Stimulated activated CD4-positive, alpha-beta T cell treated with anti-CD3 and anti-CD28 coated beads, Interleukin-4, amount 100 ng/mL, for 1 hour (primary cell): ENCODE data around the gene LRRC8B.
"Not testable (repeated sequence)": the region's sequence is repeated elsewhere in the genome, so short reads cannot be mapped to it uniquely, and the experiment has no call there.

ENCODE experiments used
- DNase-seq: peaks from one replicate; pipeline ENCODE4 v3.0.0-alpha.2; 2020

Gene LRRC8B

GRCh38 chr1:89524369-89525168 is at the start of gene LRRC8B:
Gene LRRC8B (plus strand): TSS chr1:89524829. CDS start chr1:89582651, 57,822 bp downstream.
- peak; percentile 90 for DNase-seq

GRCh38 chr1:89475269-89475668 is 49.4 kb upstream of the LRRC8B start:
- DNase-seq, result no peak

GRCh38 chr1:89476072-89476471 is 48.6 kb upstream of the LRRC8B start:
- DNase-seq, result no peak

- DNase-seq, result peak; percentile 71
These were observed 41.4 kb upstream of the LRRC8B start for GRCh38 chr1:89483010-89483756.

- DNase-seq, result no peak
These were observed 40.9 kb upstream of the LRRC8B start for GRCh38 chr1:89483757-89484077.

- DNase-seq, result no peak
These were observed 40.3 kb upstream of the LRRC8B start for GRCh38 chr1:89484092-89485038.

- DNase-seq, result no peak
These were observed 36.7 kb upstream of the LRRC8B start for GRCh38 chr1:89487972-89488371.

GRCh38 chr1:89489047-89489729 is 35.4 kb upstream of the LRRC8B start:
- no peak for DNase-seq

GRCh38 chr1:89490389-89490788 is 34.2 kb upstream of the LRRC8B start:
- DNase-seq, result no peak

GRCh38 chr1:89499320-89499719 is 25.3 kb upstream of the LRRC8B start:
- no peak for DNase-seq

GRCh38 chr1:89502042-89502441 is 22.6 kb upstream of the LRRC8B start:
- no peak for DNase-seq

GRCh38 chr1:89502895-89503294 is 21.7 kb upstream of the LRRC8B start:
- no peak for DNase-seq

- no peak for DNase-seq
These were observed 20.9 kb upstream of the LRRC8B start for GRCh38 chr1:89503690-89504089.

- not testable (repeated sequence) for DNase-seq
These were observed 14.6 kb upstream of the LRRC8B start for GRCh38 chr1:89510061-89510460.

GRCh38 chr1:89512996-89513720 is 11.5 kb upstream of the LRRC8B start:
- DNase-seq, result no peak

- DNase-seq, result no peak
These were observed 8.6 kb upstream of the LRRC8B start for GRCh38 chr1:89516055-89516454.

- DNase-seq, result no peak
These were observed 6.4 kb upstream of the LRRC8B start for GRCh38 chr1:89518221-89518631.

- DNase-seq, result peak; percentile 29
These were observed 4.8 kb upstream of the LRRC8B start for GRCh38 chr1:89519779-89520358.

- not testable (repeated sequence) for DNase-seq
These were observed 2.7 kb upstream of the LRRC8B start for GRCh38 chr1:89521977-89522376.

GRCh38 chr1:89523572-89524368 is 859 bp upstream of the LRRC8B start:
- peak; percentile 66 for DNase-seq
